HG03378 (cell line): ENCODE measurements around the gene RLBP1.

Source experiments
- ATAC-seq: cut with Tn5 transposase; IDR thresholded peaks from one replicate; pipeline ENCODE4 v1.9.1; 2021; ENCODE audit warnings: mild to moderate bottlenecking, moderate library complexity; ENCODE audit not compliant: unreplicated experiment

Gene RLBP1

GRCh38 chr15:89179966-89180875 lies 41.2 kb downstream of the RLBP1 start:
- peak; percentile 46 for ATAC-seq

- no peak for ATAC-seq
Observed at GRCh38 chr15:89178307-89178977, 42.9 kb downstream of the RLBP1 start.

- no peak for ATAC-seq
Observed at GRCh38 chr15:89177633-89178306, 43.6 kb downstream of the RLBP1 start.

- no peak for ATAC-seq
Observed at GRCh38 chr15:89177116-89177515, 44.3 kb downstream of the RLBP1 start.

GRCh38 chr15:89175617-89176191 lies 45.7 kb downstream of the RLBP1 start:
- ATAC-seq: no peak

- no peak for ATAC-seq
Observed at GRCh38 chr15:89174476-89174875, 46.9 kb downstream of the RLBP1 start.

- ATAC-seq: no peak
Observed at GRCh38 chr15:89172921-89173320, 48.5 kb downstream of the RLBP1 start.

GRCh38 chr15:89171136-89172072 lies 50.0 kb downstream of the RLBP1 start:
- no peak for ATAC-seq

- ATAC-seq: no peak
Observed at GRCh38 chr15:89170364-89170763, 51.0 kb downstream of the RLBP1 start.

GRCh38 chr15:89168316-89168833 lies 53.0 kb downstream of the RLBP1 start:
- no peak for ATAC-seq

GRCh38 chr15:89167267-89168176 lies 53.9 kb downstream of the RLBP1 start:
- ATAC-seq: peak; percentile 73

- no peak for ATAC-seq
Observed at GRCh38 chr15:89165677-89166076, 55.7 kb downstream of the RLBP1 start.

- ATAC-seq: no peak
Observed at GRCh38 chr15:89164712-89165211, 56.6 kb downstream of the RLBP1 start.

GRCh38 chr15:89163271-89164055 lies 57.9 kb downstream of the RLBP1 start:
- ATAC-seq: no peak

GRCh38 chr15:89161666-89162065 lies 59.7 kb downstream of the RLBP1 start:
- ATAC-seq: no peak
